HG02623 (cell line): ENCODE data around the gene CLCF1.

Experiments
- ATAC-seq: cut with Tn5 transposase; IDR thresholded peaks from one replicate; pipeline ENCODE4 v1.9.1; 2021; ENCODE audit warnings: moderate library complexity; ENCODE audit not compliant: unreplicated experiment

CLCF1 gene

DNA sequence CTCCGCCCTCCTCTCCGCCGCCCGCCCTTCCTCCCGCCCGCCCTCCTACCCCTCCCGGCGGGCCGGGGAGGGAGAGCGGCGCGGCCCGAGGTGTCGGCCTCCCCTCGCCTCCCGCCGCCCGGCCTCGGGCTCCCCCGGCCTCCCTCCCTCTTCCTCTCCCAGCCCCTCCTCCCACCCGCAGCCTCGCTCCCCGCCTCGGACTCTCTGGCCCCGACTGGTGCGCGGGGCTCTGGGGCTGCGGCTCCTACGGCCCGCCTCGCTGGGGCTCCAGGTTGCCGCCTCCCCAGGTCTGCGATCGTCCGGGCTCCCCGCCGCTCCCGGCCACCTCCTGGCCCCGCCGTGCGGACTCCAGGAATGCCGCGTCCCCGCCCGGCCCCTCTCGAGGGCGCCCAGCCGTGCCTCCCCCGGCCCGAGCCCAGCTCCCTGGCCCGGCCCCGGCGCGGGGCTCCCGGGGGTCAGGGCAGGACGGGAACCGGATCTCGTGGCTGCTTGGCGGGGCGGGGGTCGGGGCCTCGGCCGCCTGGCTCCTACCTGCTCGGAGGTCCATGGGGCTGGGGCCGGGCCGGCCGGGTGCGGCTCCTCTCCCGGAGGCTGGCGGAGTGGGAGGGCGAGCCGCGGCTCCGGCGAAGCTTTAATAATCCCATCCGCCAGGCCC is at the start of gene CLCF1:
Gene CLCF1 (minus strand): TSS at position 606 of the 655 bp plus-strand sequence. CDS start 59 bp downstream, at position 547.
- ATAC-seq, result no peak

DNA sequence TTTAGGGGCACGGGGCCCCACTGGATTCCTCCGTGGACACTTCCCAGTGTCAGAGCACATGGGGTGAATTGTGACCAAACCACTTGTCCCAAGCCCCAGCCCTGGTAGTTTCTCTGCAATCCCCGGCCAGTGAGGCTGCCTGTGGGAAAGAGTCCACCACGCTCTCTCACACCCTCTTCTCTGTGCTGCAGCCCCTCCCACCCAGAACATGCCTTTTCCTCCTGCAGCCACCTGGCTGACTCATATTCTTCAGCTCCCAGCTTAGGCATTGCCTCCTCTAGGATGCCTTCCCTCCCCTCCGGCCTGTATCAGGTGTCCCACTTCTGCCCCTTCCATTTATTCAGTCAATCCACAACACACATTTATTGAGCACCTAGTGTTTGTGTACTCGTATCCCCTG is 49.5 kb upstream of the CLCF1 start:
- ATAC-seq, result no peak

DNA sequence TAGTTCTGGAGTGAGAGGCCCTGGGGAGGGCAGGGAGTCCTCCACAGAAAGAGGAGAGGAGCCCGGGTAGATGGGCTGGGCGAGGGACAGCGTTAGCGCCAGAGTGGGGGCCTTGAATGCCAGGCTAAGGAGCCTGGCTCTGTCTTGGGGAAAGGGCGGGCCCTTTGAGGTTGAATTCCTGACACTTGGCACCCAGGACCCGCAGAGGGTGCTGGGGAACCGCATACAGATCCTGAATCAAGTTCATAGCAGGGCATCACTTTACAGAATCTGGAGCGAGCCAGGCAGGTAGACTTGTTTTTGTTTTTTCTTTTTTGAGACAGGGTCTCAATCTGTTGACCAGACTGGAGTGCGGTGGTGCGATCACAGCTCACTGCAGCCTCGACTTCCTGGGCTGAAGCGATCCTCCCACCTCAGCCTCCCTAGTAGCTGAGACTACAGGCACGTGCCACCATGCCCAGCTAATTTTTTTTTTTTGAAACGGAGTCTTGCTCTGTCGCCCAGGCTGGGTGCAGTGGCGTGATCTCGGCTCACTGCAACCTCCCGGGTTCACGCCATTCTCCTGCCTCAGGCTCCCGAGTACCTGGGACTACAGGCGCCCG is 48.1 kb upstream of the CLCF1 start:
- ATAC-seq, result no peak

DNA sequence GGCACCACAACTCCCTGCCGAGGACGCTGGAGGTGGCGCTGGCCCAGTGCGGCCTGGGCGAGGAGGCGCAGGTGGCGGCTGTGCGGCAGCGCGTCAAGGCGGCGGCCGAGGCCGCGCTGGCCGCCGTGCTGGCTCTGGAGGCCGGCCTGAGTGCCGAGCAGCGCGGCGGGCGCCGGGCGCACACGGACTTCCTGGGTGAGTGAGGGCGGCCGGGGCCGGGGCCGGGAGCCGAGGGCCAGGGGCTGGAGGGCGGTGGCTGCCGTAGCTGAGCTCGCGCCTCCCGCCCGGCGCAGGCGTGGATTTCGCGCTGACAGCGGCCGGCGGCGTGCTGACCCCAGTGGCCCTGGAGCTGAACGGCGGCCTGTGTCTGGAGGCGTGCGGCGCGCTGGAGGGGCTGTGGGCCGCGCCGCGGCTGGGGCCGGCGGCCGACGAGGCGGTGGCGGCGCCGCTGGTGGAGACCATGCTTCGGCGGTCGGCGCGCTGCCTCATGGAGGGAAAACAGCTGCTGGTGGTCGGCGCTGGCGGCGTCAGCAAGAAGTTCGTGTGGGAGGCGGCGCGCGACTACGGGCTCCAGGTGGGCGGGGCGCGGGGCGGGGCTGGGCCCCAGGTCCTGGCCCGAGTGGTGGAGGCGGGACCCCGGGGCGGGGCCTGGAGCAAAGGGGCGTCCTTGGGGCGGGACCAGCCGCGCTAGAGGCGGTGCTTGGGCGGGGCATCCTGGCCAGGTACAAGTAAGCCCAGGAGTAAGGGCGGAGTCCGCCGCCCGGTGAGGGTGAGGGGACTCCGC is 47.4 kb upstream of the CLCF1 start:
- peak; percentile 86 for ATAC-seq

DNA sequence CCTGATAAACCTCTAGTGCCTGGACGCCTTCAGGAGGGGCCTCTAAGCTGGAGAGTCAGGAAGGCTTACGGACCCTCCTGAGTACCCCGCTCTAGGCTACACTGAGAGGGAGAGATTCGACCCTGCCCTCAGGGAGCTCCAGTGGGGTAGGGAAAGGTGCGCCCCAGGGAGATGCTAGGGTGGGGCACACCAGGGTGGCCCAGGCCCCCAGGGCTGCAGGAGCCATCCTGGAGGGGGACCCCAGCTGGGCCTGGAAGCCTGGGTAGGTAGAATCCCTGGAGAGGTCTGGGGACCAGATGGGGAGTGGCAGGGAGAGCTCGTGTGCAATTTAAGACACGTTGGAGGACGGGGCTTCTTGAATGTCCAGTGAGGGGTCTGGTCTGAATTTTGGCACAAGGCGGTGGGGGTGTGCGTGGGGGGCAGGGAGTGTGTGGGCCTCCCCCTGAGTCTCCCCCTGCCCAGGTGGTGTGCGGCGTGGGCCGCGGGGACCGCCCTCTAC is 46.8 kb upstream of the CLCF1 start:
- ATAC-seq, result no peak

DNA sequence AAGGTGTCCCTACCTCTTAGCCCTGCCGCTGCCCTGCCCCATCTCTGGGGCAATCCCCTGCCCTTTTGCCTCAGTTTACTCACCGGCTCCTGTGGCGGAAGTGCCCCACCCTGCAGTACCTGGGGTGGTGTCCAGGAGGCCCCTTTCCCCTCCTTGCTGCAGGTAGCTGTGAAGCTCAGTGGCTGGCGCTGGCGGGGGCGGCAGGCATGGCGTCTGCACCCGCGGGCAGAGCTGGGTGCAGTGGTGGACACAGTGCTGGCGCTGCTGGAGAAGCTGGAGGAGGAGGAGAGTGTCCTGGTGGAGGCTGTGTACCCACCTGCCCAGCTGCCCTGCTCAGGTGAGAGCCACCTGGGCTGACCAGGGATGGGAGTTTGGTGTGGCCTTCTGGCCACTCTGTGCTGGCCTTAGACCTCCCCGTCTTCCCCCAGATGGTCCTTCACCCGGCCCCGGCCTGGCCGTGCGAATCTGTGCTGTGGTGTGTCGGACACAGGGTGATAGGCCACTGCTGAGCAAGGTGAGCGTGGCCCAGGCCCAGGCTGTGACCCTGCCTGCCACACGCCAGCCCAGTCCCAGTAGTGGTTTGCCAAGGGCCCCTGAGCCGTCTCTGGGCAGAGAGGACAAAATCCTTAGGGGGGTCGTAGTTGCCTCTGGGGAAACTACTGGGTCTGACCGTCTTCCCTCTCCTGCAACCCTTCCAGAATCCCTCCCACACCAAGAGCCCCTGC is 46.1 kb upstream of the CLCF1 start:
- ATAC-seq, result no peak

DNA sequence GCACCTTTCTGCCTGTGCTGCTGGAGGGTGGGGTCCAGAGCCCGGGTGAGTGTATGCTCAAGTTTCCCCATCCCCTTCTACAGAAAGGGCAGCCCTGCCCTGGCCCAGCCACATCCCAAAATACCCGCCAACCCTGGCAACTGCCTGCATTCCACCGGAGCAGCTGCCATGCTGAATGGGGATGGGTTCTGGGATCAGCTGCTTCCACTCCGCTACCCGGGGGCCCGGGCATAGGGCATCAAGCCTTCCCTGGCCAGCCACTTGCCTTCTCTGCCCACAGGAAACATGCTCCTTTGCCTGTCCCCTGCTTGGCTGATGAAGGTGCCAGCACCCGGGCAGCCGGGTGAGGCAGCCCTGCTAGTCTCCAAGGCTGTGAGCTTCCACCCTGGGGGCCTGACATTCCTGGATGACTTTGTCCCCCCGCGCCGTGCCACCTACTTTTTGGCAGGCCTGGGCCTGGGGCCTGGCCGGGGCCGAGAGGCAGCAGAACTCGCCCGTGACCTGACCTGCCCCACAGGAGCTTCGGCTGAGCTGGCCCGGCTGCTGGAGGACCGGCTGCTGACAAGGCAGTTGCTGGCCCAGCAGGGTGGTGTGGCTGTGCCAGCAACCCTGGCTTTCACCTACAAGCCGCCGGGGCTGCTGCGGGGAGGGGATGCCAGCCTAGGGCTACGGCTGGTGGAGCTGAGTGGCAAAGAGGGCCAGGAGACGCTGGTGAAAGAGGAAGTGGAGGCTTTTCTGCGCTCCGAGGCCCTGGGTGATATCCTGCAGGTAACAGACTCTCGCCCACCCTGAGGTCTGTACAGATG is 45.3 kb upstream of the CLCF1 start:
- no peak for ATAC-seq

DNA sequence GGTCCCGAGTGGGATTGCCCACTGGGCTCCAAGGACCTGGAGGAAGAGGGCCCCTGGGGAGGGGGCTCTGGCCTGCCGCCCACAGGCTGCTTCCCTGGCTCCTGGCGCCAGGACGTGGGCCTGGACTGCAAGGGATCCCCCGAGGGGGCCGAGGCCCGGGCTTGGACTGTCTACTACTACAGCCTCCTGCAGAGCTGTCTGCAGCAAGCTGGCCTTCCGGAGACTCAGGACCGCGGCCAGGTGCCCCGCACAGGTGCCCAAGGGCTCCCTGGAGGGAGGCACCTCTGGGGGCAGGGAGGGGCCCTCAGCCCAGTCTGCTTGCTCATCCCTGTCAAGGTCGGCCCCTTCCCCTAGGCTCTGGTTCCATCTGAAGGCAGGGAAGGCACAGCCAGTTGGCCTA is 44.0 kb upstream of the CLCF1 start:
- no peak for ATAC-seq

DNA sequence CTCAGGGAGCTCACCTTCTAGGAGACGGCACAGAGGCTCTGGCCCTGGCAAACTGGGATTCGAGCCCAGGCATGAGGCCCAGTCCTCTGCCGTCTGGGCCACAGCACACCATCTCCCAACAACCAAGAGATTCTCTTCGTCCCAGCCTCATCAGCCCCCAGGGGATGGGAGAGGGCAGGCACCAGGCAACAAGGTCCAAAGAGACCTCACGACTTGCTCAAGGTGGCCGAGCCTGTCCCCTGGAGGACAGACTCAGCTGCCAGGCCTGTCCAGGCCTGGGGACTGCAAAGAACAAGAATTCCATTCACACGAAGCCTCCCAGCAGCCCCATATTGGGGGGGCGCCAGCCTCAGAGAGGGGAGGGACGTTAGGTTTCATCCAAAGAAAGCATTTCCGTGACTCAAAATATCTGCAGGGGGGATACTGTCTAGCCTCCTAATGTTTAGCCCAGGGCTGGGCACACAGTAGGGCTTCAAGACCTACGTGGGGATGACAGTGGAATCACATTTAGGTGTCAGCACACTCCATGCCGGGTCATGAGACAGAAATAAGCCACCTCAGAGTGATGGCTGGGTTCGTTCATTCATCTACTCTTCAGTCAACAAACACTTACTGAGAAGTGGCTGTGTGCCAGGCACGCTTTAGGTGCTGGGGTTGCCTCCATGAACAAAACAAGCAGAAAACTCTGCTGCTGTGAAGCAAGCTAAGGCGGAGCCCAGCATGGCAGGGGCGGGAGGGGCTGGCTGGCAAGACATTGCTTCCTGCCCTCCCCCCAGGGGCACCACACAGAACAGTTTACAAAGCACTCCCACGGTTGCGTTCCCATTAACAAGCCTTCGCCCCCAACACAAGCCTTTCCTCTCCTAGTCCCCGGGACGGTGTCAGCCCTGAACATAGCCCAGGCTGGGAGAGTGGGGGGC is 43.3 kb upstream of the CLCF1 start:
- no peak for ATAC-seq

DNA sequence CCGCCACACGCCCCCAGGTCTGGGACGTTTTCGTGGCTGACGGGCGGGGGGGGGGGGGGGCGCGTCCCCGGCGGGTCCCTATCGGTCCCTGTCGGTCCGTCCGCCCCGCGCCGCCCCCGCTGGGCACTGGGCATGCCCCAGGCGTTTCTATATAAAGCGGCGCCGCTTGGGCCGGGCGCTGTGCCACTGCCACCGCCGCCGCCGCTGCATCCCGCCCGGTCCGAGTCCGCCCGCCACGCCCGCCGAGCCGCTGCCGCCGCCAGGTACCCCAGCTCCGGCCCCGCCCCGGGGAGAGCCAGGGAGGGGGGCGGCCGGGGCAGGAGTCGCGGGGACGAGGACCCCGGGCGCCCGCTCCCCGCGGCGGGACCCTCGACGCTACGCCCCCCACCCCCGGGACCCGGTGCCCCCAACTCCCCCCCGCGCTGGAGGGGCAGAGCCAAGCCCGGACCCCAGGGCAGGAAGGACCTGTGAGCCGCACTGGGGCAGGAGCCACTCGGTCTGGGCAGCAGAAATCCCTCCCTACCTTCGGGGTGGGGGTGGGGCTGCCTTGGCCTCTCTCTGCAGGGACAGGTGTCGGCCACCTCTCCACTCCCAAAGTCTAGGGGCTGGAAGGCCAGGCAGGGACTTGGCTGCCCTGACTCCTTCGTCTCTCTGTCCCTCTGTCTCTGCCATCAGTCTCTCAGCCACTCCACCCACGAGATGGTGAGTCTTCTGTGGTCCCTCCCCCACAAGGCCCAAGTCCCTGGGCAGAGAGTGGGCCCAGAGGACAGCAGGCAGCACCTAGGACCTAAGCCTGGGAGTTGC is 42.3 kb upstream of the CLCF1 start, which contains the start of gene CARNS1:
Gene CARNS1 (plus strand): TSS at position 178 of the 804 bp plus-strand sequence. CDS start 522 bp downstream, at position 700.
- ATAC-seq, result no peak

DNA sequence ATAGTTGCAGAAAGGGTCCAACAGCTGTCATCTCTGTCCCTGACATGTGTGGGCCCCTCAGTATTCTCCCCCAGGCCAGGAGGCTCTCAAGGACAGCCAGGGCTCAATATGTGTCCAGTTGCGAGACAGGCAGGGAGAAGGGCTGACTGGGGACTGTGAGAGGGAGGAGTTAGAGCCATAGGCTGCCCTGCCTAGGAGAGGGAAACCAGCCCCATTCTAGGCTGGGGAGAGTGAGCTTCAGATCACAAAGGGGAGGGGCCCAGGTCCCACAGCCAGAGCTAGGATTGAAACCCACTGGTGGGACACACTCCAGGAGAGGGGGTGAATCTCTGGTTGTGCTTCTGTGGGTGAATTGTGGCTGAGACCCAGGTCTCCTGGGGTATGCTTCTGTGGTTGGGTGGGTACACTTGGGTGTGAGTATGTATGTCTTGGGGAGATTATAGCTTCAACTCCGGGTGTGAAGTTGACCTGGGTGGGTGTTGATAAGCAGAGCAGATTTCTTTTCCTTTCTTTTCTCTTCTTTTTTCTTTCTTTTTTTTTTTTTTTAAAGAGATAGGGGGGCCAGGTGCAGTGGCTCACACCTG is 40.0 kb upstream of the CLCF1 start:
- no peak for ATAC-seq

DNA sequence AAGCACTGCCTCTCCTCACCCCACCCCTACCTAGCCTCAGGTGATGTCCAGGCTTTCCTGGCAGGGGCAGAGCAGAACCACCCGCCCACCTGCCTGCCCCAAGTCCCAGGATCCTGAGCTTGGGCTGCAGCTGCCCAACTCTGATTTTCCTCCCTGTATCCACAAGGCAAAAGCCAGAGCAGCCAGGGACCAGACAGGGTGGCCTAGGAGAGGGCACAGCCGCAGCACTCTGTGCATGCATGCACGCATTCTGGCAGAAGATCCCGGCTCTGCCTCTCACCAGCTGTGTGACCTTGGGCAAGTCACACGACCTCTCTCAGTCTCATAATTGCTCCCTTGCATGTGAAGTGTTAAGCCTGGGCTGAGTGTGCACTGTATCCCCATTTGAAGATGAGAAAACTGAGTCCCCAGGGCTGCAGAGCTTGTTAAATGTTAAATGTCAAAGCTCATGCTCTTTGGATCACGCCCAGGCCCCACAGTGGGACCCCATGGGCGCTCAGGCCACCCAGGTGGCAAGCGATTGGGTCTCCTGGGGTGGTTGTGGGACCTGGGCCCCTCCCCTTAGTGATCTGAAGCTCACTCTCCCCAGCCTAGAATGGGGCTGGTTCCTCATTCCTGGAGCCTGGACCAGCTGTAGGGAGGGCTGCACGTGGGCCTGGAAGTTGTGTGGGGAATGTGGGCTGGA is 39.2 kb upstream of the CLCF1 start:
- ATAC-seq, result no peak

DNA sequence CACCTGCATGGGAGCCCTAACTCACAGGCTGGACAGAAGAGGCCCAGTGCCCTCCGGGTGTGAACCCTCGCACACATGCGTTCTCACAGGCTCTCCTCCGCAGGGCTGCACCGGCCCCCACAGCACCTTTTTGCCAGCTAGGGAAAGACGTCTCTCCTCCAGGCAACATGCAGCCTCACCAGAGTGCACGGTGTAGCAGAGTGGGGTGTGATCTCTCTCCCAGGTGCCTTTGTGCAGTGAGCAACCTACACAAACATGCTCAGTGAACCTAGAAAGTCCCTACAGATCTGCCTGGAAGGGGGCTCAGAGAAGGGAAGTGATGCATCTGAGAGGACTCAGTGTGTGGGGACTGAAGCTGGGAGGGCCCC is 38.4 kb upstream of the CLCF1 start:
- ATAC-seq, result no peak

DNA sequence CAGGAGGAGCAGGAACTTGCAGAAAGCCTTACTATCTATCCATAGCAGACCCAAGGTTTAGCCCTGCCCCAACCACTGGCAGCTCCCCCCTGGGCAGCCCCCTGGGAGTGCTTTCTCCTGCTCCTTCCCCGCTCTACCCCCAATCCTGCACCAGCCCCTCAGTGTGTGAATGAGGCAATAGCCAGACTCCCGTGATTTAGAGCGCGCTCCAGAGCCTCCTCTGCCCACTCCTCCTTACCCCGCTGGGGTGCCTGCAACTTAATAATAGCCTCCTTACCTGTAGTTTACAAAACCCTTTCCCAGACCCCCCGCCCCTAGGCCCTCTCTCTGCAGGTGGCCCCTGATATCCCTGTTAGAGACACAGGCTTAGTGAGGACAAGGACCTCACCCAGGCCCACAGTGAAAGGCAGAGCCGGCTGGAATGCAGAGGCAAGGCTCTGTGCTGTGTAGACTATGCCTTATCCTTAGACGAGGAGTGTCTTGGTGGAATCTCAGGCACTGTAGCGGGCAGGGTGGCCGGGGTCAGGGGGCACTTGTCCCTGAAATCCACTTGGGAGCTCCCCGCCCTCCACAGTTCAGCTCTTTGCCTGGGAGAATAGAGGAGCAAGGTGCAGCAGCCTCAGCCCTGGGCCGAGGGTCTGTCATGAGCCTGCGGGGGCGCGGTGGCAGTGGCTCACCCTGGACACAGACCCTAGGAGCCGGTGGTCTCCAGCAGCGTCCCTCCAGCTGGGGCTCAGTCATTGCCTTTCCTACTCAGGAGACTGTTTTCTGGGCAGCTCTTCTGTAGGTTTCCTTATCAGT is 37.8 kb upstream of the CLCF1 start:
- no peak for ATAC-seq

DNA sequence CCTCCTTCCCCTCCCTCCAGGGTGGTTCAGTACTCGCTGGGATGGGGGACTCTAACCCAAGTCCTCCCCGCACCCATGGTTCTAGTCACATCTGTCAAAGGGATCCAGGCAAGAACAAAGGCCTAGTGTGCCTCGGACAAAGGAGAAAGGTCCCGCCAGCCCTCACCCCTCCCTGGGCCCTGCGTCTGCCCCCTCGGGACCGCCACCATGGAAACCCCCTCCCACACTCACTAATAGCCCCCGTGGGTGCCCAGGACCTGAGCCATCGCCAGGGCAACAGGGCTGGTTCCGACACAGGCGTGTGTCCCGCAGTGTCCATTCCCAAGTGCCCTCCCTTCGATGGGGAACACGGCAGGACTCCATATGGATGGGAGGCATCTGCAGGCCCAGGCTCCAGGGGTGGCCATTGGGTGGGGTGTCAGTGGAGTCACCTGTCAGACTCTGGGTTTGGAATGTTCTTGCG is 37.0 kb upstream of the CLCF1 start:
- ATAC-seq, result no peak

DNA sequence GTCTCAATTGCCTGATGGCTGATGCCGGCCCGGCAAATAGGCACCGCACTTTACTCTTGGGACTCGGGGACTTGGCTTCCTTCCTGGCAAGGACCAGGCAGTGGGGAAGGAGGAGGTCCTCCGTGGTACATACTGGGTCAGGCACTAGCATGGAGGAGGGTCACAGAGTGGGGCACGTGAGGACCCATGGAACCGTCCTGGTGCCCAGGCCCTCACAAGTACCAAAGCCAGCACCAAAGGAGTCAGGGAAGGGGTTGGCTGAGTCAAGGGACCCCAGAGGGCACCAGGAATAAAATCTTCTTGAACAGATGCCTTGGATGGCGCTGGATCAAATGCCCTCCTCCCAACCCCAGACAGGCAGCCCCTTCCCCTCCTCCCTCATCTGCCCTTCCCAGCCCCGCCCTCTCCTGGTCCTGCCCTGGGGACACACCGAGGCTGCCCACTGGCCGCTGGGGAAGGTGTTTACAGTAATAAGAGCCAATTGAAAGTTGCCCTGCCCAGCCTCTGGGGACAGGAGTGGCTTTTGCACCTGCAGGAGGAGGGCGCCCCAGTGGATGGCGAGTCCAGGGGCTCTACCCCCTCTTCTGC is 36.5 kb upstream of the CLCF1 start:
- ATAC-seq, result no peak
